Bone marrow (tissue), 2 donors: ENCODE measurements around the gene PES1.
"Not testable (repeated sequence)": the region's sequence is repeated elsewhere in the genome, so short reads cannot be mapped to it uniquely, and the experiment has no call there.

Source experiments
- DNase-seq, 2 donors: peaks; one replicate each; lab custom pipeline; 2025; lab: John Stamatoyannopoulos, UW

PES1 gene

GRCh38 chr22:30609260-30610185, 17.8 kb upstream of the PES1 start:
- DNase-seq = peak; percentile 29 to 86

- DNase-seq = no peak
Observed at GRCh38 chr22:30607939-30608338, 16.2 kb upstream of the PES1 start.

- DNase-seq = no peak
Observed at GRCh38 chr22:30607300-30607930, 15.7 kb upstream of the PES1 start.

GRCh38 chr22:30606455-30607299, 15.0 kb upstream of the PES1 start, which contains the start of gene TCN2:
Gene TCN2, plus strand, starts transcription at chr22:30607174. Its CDS starts 158 bp downstream, at chr22:30607332.
- peak; percentile 17 to 50 for DNase-seq

- peak in 1 of 2 donors; percentile 17 for DNase-seq
Observed at GRCh38 chr22:30605449-30606110, 13.9 kb upstream of the PES1 start.

GRCh38 chr22:30604723-30605122, 13.0 kb upstream of the PES1 start:
- DNase-seq = no peak

- DNase-seq = no peak
Observed at GRCh38 chr22:30603801-30604200, 12.1 kb upstream of the PES1 start.

GRCh38 chr22:30602049-30602448, 10.3 kb upstream of the PES1 start:
- DNase-seq = peak in 1 of 2 donors; percentile 10

- no peak for DNase-seq
Observed at GRCh38 chr22:30601464-30601863, 9.8 kb upstream of the PES1 start.

GRCh38 chr22:30600921-30601320, 9.2 kb upstream of the PES1 start:
- DNase-seq = no peak

GRCh38 chr22:30598986-30599385, 7.3 kb upstream of the PES1 start:
- DNase-seq = no peak

GRCh38 chr22:30596886-30597285, 5.2 kb upstream of the PES1 start:
- no peak for DNase-seq

GRCh38 chr22:30596199-30596598, 4.5 kb upstream of the PES1 start:
- no peak for DNase-seq

- not testable (repeated sequence) for DNase-seq
Observed at GRCh38 chr22:30592360-30592713, 627 bp upstream of the PES1 start.

GRCh38 chr22:30591191-30591587, 521 bp downstream of the PES1 start:
- no peak for DNase-seq

GRCh38 chr22:30586414-30586813, 5.3 kb downstream of the PES1 start:
- DNase-seq = no peak

- DNase-seq = no peak
Observed at GRCh38 chr22:30584441-30584840, 7.3 kb downstream of the PES1 start.

GRCh38 chr22:30582788-30583545, 8.7 kb downstream of the PES1 start:
- DNase-seq = no peak

GRCh38 chr22:30582051-30582450, 9.7 kb downstream of the PES1 start:
- no peak for DNase-seq

- DNase-seq = no peak
Observed at GRCh38 chr22:30580896-30581295, 10.8 kb downstream of the PES1 start.

GRCh38 chr22:30578481-30578880, 13.2 kb downstream of the PES1 start:
- DNase-seq = no peak
